SU-DHL-6 (cell line): ENCODE results near the gene FLNA.

ENCODE experiments used
- EZH2phosphoT487 ChIP-seq: fragments of 200-600 bp; sonication (generic), shearing (Covaris generic); conservative IDR thresholded peaks from 2 replicates; pipeline ENCODE4 v1.6.1; 2018; ENCODE audit warnings: mild to moderate bottlenecking, antibody characterized with exemption, low read length, moderate library complexity, mixed read lengths
- TF ChIP-seq, protein P1 (sequence below): fragments of 200-600 bp; sonication (generic); IDR thresholded peaks from one replicate; pipeline ENCODE4 v1.5.1; 2017; ENCODE audit warnings: antibody characterized with exemption, mild to moderate bottlenecking, low read length, moderate library complexity; ENCODE audit not compliant: insufficient read depth, poor library complexity, severe bottlenecking

DNA sequence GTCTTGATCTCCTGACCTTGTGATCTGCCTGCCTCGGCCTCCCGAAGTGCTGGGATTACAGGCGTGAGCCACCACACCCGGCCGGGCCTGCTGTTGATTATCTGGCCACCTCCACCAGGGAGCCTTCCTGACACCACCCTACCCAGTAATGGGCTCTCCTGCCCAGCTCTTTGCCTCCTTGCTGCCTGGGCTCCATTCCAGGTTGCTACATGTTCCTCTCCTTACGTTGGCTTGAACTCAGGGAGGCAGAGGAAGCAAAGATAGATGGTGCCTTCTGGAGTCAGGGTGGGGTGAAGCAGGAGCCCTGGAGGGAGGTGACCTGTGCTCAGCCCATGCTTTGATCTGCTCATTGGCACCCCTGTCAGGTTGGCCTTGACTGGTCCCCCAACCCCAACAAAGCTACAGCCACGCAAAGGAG lies 26.3 kb downstream of the FLNA start:
- TF ChIP-seq EZH2phosphoT487 = no peak
- TF ChIP-seq, protein P1, sequence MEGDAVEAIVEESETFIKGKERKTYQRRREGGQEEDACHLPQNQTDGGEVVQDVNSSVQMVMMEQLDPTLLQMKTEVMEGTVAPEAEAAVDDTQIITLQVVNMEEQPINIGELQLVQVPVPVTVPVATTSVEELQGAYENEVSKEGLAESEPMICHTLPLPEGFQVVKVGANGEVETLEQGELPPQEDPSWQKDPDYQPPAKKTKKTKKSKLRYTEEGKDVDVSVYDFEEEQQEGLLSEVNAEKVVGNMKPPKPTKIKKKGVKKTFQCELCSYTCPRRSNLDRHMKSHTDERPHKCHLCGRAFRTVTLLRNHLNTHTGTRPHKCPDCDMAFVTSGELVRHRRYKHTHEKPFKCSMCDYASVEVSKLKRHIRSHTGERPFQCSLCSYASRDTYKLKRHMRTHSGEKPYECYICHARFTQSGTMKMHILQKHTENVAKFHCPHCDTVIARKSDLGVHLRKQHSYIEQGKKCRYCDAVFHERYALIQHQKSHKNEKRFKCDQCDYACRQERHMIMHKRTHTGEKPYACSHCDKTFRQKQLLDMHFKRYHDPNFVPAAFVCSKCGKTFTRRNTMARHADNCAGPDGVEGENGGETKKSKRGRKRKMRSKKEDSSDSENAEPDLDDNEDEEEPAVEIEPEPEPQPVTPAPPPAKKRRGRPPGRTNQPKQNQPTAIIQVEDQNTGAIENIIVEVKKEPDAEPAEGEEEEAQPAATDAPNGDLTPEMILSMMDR = no peak
